ENCODE measurements around the gene PRKCE. TPM values are rescaled to one million over a fixed set of nuclear protein-coding genes. Genes with fewer than 3 reads are reported as not detected.

Gene PRKCE
- total and polyA plus RNA-seq, 2 of the 8 experiments (the other 6 are each of a cell fraction or from before 2014, with no cell fraction given), result 0.54 to 2.1 TPM

GRCh38 chr2:45836740-45837139 lies 185.3 kb downstream of the PRKCE start (continued):
- TF ChIP-seq KDM5A (IDR thresholded peaks at IDR 0.05; ENCODE audit: low read length) (no peak), CBX8 (IDR thresholded peaks at IDR 0.05; ENCODE audit: borderline replicate concordance, low read depth, low read length) (no peak), JUN (IDR thresholded peaks at IDR 0.05; ENCODE audit: low read depth, low read length) (no peak), SIRT6 (IDR thresholded peaks at IDR 0.05; ENCODE audit: low read length) (no peak)
